ENCODE results near the gene SSRP1.

Gene SSRP1

GRCh38 chr11:57303280-57303989 is 32.3 kb downstream of the SSRP1 start:
- H3K4me1 ChIP-seq (ENCODE audit: insufficient read depth, low read length, poor library complexity, severe bottlenecking), result no peaks in the 10 kb centered on the region
- no peaks in the 10 kb centered on the region for H3F3A ChIP-seq (ENCODE audit: low read depth)
- H3K4me3 ChIP-seq (ENCODE audit: low read length, poor library complexity, severe bottlenecking), result no peak overlapping the region
- no peaks in the 10 kb centered on the region for H3K9me2 ChIP-seq (replicated peaks; ENCODE audit: low read depth, low read length)
- TF ChIP-seq EZH2phosphoT487 (IDR thresholded peaks at IDR 0.05; ENCODE audit: borderline replicate concordance), result no peak
- TF ChIP-seq, protein P1, sequence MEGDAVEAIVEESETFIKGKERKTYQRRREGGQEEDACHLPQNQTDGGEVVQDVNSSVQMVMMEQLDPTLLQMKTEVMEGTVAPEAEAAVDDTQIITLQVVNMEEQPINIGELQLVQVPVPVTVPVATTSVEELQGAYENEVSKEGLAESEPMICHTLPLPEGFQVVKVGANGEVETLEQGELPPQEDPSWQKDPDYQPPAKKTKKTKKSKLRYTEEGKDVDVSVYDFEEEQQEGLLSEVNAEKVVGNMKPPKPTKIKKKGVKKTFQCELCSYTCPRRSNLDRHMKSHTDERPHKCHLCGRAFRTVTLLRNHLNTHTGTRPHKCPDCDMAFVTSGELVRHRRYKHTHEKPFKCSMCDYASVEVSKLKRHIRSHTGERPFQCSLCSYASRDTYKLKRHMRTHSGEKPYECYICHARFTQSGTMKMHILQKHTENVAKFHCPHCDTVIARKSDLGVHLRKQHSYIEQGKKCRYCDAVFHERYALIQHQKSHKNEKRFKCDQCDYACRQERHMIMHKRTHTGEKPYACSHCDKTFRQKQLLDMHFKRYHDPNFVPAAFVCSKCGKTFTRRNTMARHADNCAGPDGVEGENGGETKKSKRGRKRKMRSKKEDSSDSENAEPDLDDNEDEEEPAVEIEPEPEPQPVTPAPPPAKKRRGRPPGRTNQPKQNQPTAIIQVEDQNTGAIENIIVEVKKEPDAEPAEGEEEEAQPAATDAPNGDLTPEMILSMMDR (conservative IDR thresholded peaks at IDR 0.05; ENCODE audit: low read length), result no peak
- H2AFZ ChIP-seq (ENCODE audit: low read length), result no peak overlapping the region
- no peaks in the 10 kb centered on the region for H4K20me1 ChIP-seq (ENCODE audit: insufficient read depth, low read length, poor library complexity, severe bottlenecking)
- no peak overlapping the region for H3K9ac ChIP-seq (ENCODE audit: low read depth, low read length, poor library complexity, severe bottlenecking)
- H3K9me3 ChIP-seq (ENCODE audit: insufficient read depth, low read depth, low read length), result no peaks in the 10 kb centered on the region
- H3K4me2 ChIP-seq (ENCODE audit: low read depth, low read length, poor library complexity, severe bottlenecking), result no peak overlapping the region
- H3K27me3 ChIP-seq (ENCODE audit: insufficient read depth, low read length, poor library complexity, severe bottlenecking), result no peaks in the 10 kb centered on the region
- peaks cover 4% of the 10 kb centered on the region; the same call in 1 of the 2 replicates for H3K36me3 ChIP-seq (ENCODE audit: insufficient read depth, low read length)
- no peaks in the 10 kb centered on the region for H3K79me2 ChIP-seq (ENCODE audit: insufficient read depth, low read length)

- H3K27me3 ChIP-seq (ENCODE audit: insufficient read depth, low read length, poor library complexity, severe bottlenecking), result no peaks in the 10 kb centered on the region
- H3F3A ChIP-seq (ENCODE audit: low read depth), result no peaks in the 10 kb centered on the region
- H3K4me1 ChIP-seq (ENCODE audit: insufficient read depth, low read length, poor library complexity, severe bottlenecking), result no peaks in the 10 kb centered on the region
- no peaks in the 10 kb centered on the region for H3K9me2 ChIP-seq (replicated peaks; ENCODE audit: low read depth, low read length)
- no peak overlapping the region for H3K4me3 ChIP-seq (ENCODE audit: low read length, poor library complexity, severe bottlenecking)
- H3K36me3 ChIP-seq (ENCODE audit: insufficient read depth, low read length), result peaks cover 4% of the 10 kb centered on the region; the same call in 1 of the 2 replicates
- no peak overlapping the region for H2AFZ ChIP-seq (ENCODE audit: low read length)
- H4K20me1 ChIP-seq (ENCODE audit: insufficient read depth, low read length, poor library complexity, severe bottlenecking), result no peaks in the 10 kb centered on the region
- H3K4me2 ChIP-seq (ENCODE audit: low read depth, low read length, poor library complexity, severe bottlenecking), result no peak overlapping the region
- no peaks in the 10 kb centered on the region; the same call in 1 of the 2 replicates for H3K9me3 ChIP-seq (ENCODE audit: insufficient read depth, low read depth, low read length)
- TF ChIP-seq, protein P1 (conservative IDR thresholded peaks at IDR 0.05; ENCODE audit: low read length), result no peak
- no peak for TF ChIP-seq EZH2phosphoT487 (IDR thresholded peaks at IDR 0.05; ENCODE audit: borderline replicate concordance)
- H3K9ac ChIP-seq (ENCODE audit: low read depth, low read length, poor library complexity, severe bottlenecking), result no peak overlapping the region
- H3K79me2 ChIP-seq (ENCODE audit: insufficient read depth, low read length), result no peaks in the 10 kb centered on the region
These were observed 33.2 kb downstream of the SSRP1 start for GRCh38 chr11:57302489-57302888.

- no peak for TF ChIP-seq EZH2phosphoT487 (IDR thresholded peaks at IDR 0.05; ENCODE audit: borderline replicate concordance)
- Histone ChIP-seq H3K9me3 (ENCODE audit: insufficient read depth, low read depth, low read length) (no peaks in the 10 kb centered on the region; the same call in 1 of the 2 replicates), H3K4me3 (ENCODE audit: low read length, poor library complexity, severe bottlenecking) (no peak overlapping the region), H3K9ac (ENCODE audit: low read depth, low read length, poor library complexity, severe bottlenecking) (no peak overlapping the region), H3K36me3 (ENCODE audit: insufficient read depth, low read length) (peaks cover 4% of the 10 kb centered on the region; the same call in 1 of the 2 replicates), H4K20me1 (ENCODE audit: insufficient read depth, low read length, poor library complexity, severe bottlenecking) (no peaks in the 10 kb centered on the region), H3K9me2 (replicated peaks; ENCODE audit: low read depth, low read length) (no peaks in the 10 kb centered on the region), H3K79me2 (ENCODE audit: insufficient read depth, low read length) (no peaks in the 10 kb centered on the region), H3K4me2 (ENCODE audit: low read depth, low read length, poor library complexity, severe bottlenecking) (no peak overlapping the region), H3K4me1 (ENCODE audit: insufficient read depth, low read length, poor library complexity, severe bottlenecking) (no peaks in the 10 kb centered on the region), H2AFZ (ENCODE audit: low read length) (no peak overlapping the region), H3F3A (ENCODE audit: low read depth) (no peaks in the 10 kb centered on the region), H3K27me3 (ENCODE audit: insufficient read depth, low read length, poor library complexity, severe bottlenecking) (no peaks in the 10 kb centered on the region)
These were observed 33.8 kb downstream of the SSRP1 start for GRCh38 chr11:57301711-57302423.

All from Loucy (cell line).